DMS153 treated with DMSO at 0.1 percent for 48 hours (cell line): Measurements from ENCODE around the gene FASLG.
"Not testable (repeated sequence)": the region's sequence is repeated elsewhere in the genome, so short reads cannot be mapped to it uniquely, and the experiment has no call there.

ENCODE experiments used
- DNase-seq: peaks from one replicate; lab custom pipeline; 2025; ENCODE audit not compliant: unreplicated experiment; lab: John Stamatoyannopoulos, UW

FASLG gene

GRCh38 chr1:172680244-172680643 lies 21.3 kb downstream of the FASLG start:
- no peak for DNase-seq

- peak; percentile 82 for DNase-seq
Observed at GRCh38 chr1:172680733-172681275, 21.9 kb downstream of the FASLG start.

- DNase-seq, result no peak
Observed at GRCh38 chr1:172682812-172683211, 23.9 kb downstream of the FASLG start.

GRCh38 chr1:172686143-172686542 lies 27.2 kb downstream of the FASLG start:
- no peak for DNase-seq

GRCh38 chr1:172688428-172689085 lies 29.7 kb downstream of the FASLG start:
- DNase-seq, result not testable (repeated sequence)

- DNase-seq, result not testable (repeated sequence)
Observed at GRCh38 chr1:172690925-172691324, 32.0 kb downstream of the FASLG start.

- DNase-seq, result no peak
Observed at GRCh38 chr1:172697534-172698002, 38.7 kb downstream of the FASLG start.

GRCh38 chr1:172698224-172698623 lies 39.3 kb downstream of the FASLG start:
- no peak for DNase-seq

GRCh38 chr1:172699111-172699510 lies 40.2 kb downstream of the FASLG start:
- DNase-seq, result no peak

GRCh38 chr1:172699695-172700227 lies 40.9 kb downstream of the FASLG start:
- no peak for DNase-seq

GRCh38 chr1:172700556-172700955 lies 41.7 kb downstream of the FASLG start:
- no peak for DNase-seq

- no peak for DNase-seq
Observed at GRCh38 chr1:172704001-172704400, 45.1 kb downstream of the FASLG start.

- no peak for DNase-seq
Observed at GRCh38 chr1:172704420-172705210, 45.7 kb downstream of the FASLG start.

- DNase-seq, result peak; percentile 24
Observed at GRCh38 chr1:172708452-172708851, 49.5 kb downstream of the FASLG start.

GRCh38 chr1:172711558-172711957 lies 52.7 kb downstream of the FASLG start:
- no peak for DNase-seq

- DNase-seq, result no peak
Observed at GRCh38 chr1:172713466-172713865, 54.6 kb downstream of the FASLG start.
